HG02938 (cell line): ENCODE measurements around the gene FNDC1.
"Not testable (repeated sequence)": the region's sequence is repeated elsewhere in the genome, so short reads cannot be mapped to it uniquely, and the experiment has no call there.

Experiments used
- ATAC-seq: cut with Tn5 transposase; IDR thresholded peaks from one replicate; pipeline ENCODE4 v1.9.1; 2021; ENCODE audit warnings: mild to moderate bottlenecking, moderate library complexity; ENCODE audit not compliant: unreplicated experiment

Gene FNDC1

GRCh38 chr6:159169193-159169555 lies at the start of gene FNDC1:
Gene FNDC1, plus strand, starts transcription at chr6:159169400. Its CDS starts 197 bp downstream, at chr6:159169597.
- no peak for ATAC-seq

- no peak for ATAC-seq
Measured at GRCh38 chr6:159119791-159120190, 49.4 kb upstream of the FNDC1 start.

GRCh38 chr6:159121486-159121885 lies 47.7 kb upstream of the FNDC1 start:
- ATAC-seq, result no peak

GRCh38 chr6:159122453-159122852 lies 46.7 kb upstream of the FNDC1 start:
- no peak for ATAC-seq

GRCh38 chr6:159123831-159124230 lies 45.4 kb upstream of the FNDC1 start:
- not testable (repeated sequence) for ATAC-seq

- no peak for ATAC-seq
Measured at GRCh38 chr6:159125014-159125609, 44.1 kb upstream of the FNDC1 start.

GRCh38 chr6:159125951-159126352 lies 43.2 kb upstream of the FNDC1 start:
- no peak for ATAC-seq

- ATAC-seq, result no peak
Measured at GRCh38 chr6:159126590-159126989, 42.6 kb upstream of the FNDC1 start.

GRCh38 chr6:159127701-159128100 lies 41.5 kb upstream of the FNDC1 start:
- no peak for ATAC-seq

- no peak for ATAC-seq
Measured at GRCh38 chr6:159128978-159129377, 40.2 kb upstream of the FNDC1 start.

- no peak for ATAC-seq
Measured at GRCh38 chr6:159130846-159131245, 38.4 kb upstream of the FNDC1 start.

GRCh38 chr6:159131709-159132108 lies 37.5 kb upstream of the FNDC1 start:
- ATAC-seq, result no peak

GRCh38 chr6:159132664-159133063 lies 36.5 kb upstream of the FNDC1 start:
- no peak for ATAC-seq

GRCh38 chr6:159134701-159135364 lies 34.4 kb upstream of the FNDC1 start:
- no peak for ATAC-seq

GRCh38 chr6:159137676-159138075 lies 31.5 kb upstream of the FNDC1 start:
- no peak for ATAC-seq

GRCh38 chr6:159142531-159142930 lies 26.7 kb upstream of the FNDC1 start:
- no peak for ATAC-seq

GRCh38 chr6:159148641-159149040 lies 20.6 kb upstream of the FNDC1 start:
- ATAC-seq, result no peak

- no peak for ATAC-seq
Measured at GRCh38 chr6:159149641-159150040, 19.6 kb upstream of the FNDC1 start.

- no peak for ATAC-seq
Measured at GRCh38 chr6:159151266-159151855, 17.8 kb upstream of the FNDC1 start.

GRCh38 chr6:159152041-159152440 lies 17.2 kb upstream of the FNDC1 start:
- no peak for ATAC-seq

GRCh38 chr6:159152782-159153181 lies 16.4 kb upstream of the FNDC1 start:
- no peak for ATAC-seq

GRCh38 chr6:159155679-159156078 lies 13.5 kb upstream of the FNDC1 start:
- no peak for ATAC-seq
